ENCODE data around the gene KCNK10.

KCNK10 gene

GRCh38 chr14:88163731-88164255, 159.3 kb downstream of the KCNK10 start:
- no peak overlapping the region for H3K4me3 ChIP-seq (ENCODE audit: low read length, poor library complexity, severe bottlenecking)
- no peaks in the 10 kb centered on the region for H3K9me2 ChIP-seq (replicated peaks; ENCODE audit: low read depth, low read length)
- no peak overlapping the region for H3K4me2 ChIP-seq (ENCODE audit: low read depth, low read length, poor library complexity, severe bottlenecking)
- no peak for TF ChIP-seq EZH2phosphoT487 (IDR thresholded peaks at IDR 0.05; ENCODE audit: borderline replicate concordance)
- TF ChIP-seq CTCF (conservative IDR thresholded peaks at IDR 0.05; ENCODE audit: low read length) = no peak
- no peaks in the 10 kb centered on the region for H3K9me3 ChIP-seq (ENCODE audit: insufficient read depth, low read depth, low read length)
- H4K20me1 ChIP-seq (ENCODE audit: insufficient read depth, low read length, poor library complexity, severe bottlenecking) = no peaks in the 10 kb centered on the region
- no peak overlapping the region for H3K9ac ChIP-seq (ENCODE audit: low read depth, low read length, poor library complexity, severe bottlenecking)
- 0 out of 2 replicates have a peak overlapping the region, but pooled peaks have one; percentile 13 for H2AFZ ChIP-seq (ENCODE audit: low read length)
- no peaks in the 10 kb centered on the region for H3K79me2 ChIP-seq (ENCODE audit: insufficient read depth, low read length)
- peaks cover 14% of the 10 kb centered on the region for H3K4me1 ChIP-seq (ENCODE audit: insufficient read depth, low read length, poor library complexity, severe bottlenecking)
- no peaks in the 10 kb centered on the region for H3K27me3 ChIP-seq (ENCODE audit: insufficient read depth, low read length, poor library complexity, severe bottlenecking)
- no peaks in the 10 kb centered on the region for H3K36me3 ChIP-seq (ENCODE audit: insufficient read depth, low read length)
- H3F3A ChIP-seq (ENCODE audit: low read depth) = no peaks in the 10 kb centered on the region

GRCh38 chr14:88156127-88156526, 166.9 kb downstream of the KCNK10 start:
- no peaks in the 10 kb centered on the region for H3K27me3 ChIP-seq (ENCODE audit: insufficient read depth, low read length, poor library complexity, severe bottlenecking)
- no peaks in the 10 kb centered on the region for H4K20me1 ChIP-seq (ENCODE audit: insufficient read depth, low read length, poor library complexity, severe bottlenecking)
- TF ChIP-seq EZH2phosphoT487 (IDR thresholded peaks at IDR 0.05; ENCODE audit: borderline replicate concordance) (no peak), CTCF (conservative IDR thresholded peaks at IDR 0.05; ENCODE audit: low read length) (no peak)

GRCh38 chr14:88154926-88155325, 168.1 kb downstream of the KCNK10 start:
- no peak overlapping the region for H2AFZ ChIP-seq (ENCODE audit: low read length)
- TF ChIP-seq EZH2phosphoT487 (IDR thresholded peaks at IDR 0.05; ENCODE audit: borderline replicate concordance) = no peak
- TF ChIP-seq CTCF (conservative IDR thresholded peaks at IDR 0.05; ENCODE audit: low read length) = no peak
- H3K4me3 ChIP-seq (ENCODE audit: low read length, poor library complexity, severe bottlenecking) = no peak overlapping the region
- H3K27me3 ChIP-seq (ENCODE audit: insufficient read depth, low read length, poor library complexity, severe bottlenecking) = no peaks in the 10 kb centered on the region
- no peak overlapping the region for H3K4me2 ChIP-seq (ENCODE audit: low read depth, low read length, poor library complexity, severe bottlenecking)
- H3K9me3 ChIP-seq (ENCODE audit: insufficient read depth, low read depth, low read length) = no peaks in the 10 kb centered on the region
- H3K79me2 ChIP-seq (ENCODE audit: insufficient read depth, low read length) = no peaks in the 10 kb centered on the region
- H3K4me1 ChIP-seq (ENCODE audit: insufficient read depth, low read length, poor library complexity, severe bottlenecking) = no peaks in the 10 kb centered on the region
- H3K9me2 ChIP-seq (replicated peaks; ENCODE audit: low read depth, low read length) = no peaks in the 10 kb centered on the region
- no peaks in the 10 kb centered on the region for H3F3A ChIP-seq (ENCODE audit: low read depth)
- H3K9ac ChIP-seq (ENCODE audit: low read depth, low read length, poor library complexity, severe bottlenecking) = no peak overlapping the region
- H3K36me3 ChIP-seq (ENCODE audit: insufficient read depth, low read length) = no peaks in the 10 kb centered on the region
- no peaks in the 10 kb centered on the region for H4K20me1 ChIP-seq (ENCODE audit: insufficient read depth, low read length, poor library complexity, severe bottlenecking)

More at GRCh38 chr14:88156127-88156526, 166.9 kb downstream of the KCNK10 start:
- H3K4me2 ChIP-seq (ENCODE audit: low read depth, low read length, poor library complexity, severe bottlenecking) = no peak overlapping the region
- no peaks in the 10 kb centered on the region for H3K4me1 ChIP-seq (ENCODE audit: insufficient read depth, low read length, poor library complexity, severe bottlenecking)
- no peak overlapping the region for H3K9ac ChIP-seq (ENCODE audit: low read depth, low read length, poor library complexity, severe bottlenecking)
- no peak overlapping the region for H3K4me3 ChIP-seq (ENCODE audit: low read length, poor library complexity, severe bottlenecking)
- H2AFZ ChIP-seq (ENCODE audit: low read length) = no peak overlapping the region
- H3K36me3 ChIP-seq (ENCODE audit: insufficient read depth, low read length) = no peaks in the 10 kb centered on the region
- H3F3A ChIP-seq (ENCODE audit: low read depth) = no peaks in the 10 kb centered on the region
- H3K79me2 ChIP-seq (ENCODE audit: insufficient read depth, low read length) = no peaks in the 10 kb centered on the region
- no peaks in the 10 kb centered on the region for H3K9me2 ChIP-seq (replicated peaks; ENCODE audit: low read depth, low read length)
- no peaks in the 10 kb centered on the region for H3K9me3 ChIP-seq (ENCODE audit: insufficient read depth, low read depth, low read length)
